Stimulated activated CD8-positive, alpha-beta memory T cell treated with anti-CD3 and anti-CD28 coated beads, Interleukin-4, amount 100 ng/mL, for 48 hours (primary cell): ENCODE measurements around the gene C1orf21.

Source experiments
- DNase-seq: peaks from one replicate; pipeline ENCODE4 v3.0.0-alpha.2; 2020

The C1orf21 gene

DNA sequence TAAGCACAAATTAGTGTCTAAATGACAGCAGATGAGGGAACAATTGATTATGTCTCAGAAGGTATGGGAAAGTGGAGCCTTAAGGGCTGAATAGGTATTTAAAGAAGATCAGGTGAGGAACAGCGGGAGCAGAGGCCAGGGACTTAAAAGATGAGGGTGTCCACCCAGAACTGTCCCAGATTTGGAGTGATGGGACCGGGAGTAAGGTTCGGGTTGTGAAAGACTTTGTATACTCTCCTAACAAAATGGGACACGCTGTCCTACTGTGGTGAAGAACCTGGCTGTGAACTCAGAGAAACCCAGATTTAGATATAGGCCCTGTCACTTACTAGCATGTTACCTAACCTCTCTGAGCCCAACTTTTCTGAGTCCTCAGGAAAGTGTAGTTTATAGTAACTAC is 140.6 kb downstream of the C1orf21 start:
- DNase-seq: no peak

- DNase-seq: no peak
Measured at GRCh38 chr1:184530226-184530625, 143.4 kb downstream of the C1orf21 start.

GRCh38 chr1:184531296-184531695 is 144.5 kb downstream of the C1orf21 start:
- no peak for DNase-seq

DNA sequence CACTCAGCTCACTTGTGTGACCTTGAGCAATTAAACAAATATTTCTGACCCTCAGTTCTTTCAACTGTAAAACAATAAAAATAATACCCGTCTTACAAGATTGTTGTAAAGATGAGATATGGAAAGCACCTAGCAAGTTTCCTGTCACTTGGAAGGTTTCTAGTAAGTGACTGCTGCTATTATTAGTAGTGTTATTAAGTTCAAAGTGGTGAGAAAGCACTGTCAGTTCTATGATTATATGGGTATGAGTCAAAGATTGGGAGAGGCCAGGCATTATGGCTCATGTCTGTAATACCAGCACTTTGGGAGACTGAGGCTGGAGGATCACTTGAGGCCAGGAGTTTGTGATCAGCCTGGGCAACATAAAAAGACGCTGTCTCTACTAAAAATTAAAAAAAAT is 145.4 kb downstream of the C1orf21 start:
- DNase-seq: no peak

- DNase-seq: no peak
Measured at GRCh38 chr1:184533049-184533448, 146.2 kb downstream of the C1orf21 start.

GRCh38 chr1:184533915-184534314 is 147.1 kb downstream of the C1orf21 start:
- no peak for DNase-seq

DNA sequence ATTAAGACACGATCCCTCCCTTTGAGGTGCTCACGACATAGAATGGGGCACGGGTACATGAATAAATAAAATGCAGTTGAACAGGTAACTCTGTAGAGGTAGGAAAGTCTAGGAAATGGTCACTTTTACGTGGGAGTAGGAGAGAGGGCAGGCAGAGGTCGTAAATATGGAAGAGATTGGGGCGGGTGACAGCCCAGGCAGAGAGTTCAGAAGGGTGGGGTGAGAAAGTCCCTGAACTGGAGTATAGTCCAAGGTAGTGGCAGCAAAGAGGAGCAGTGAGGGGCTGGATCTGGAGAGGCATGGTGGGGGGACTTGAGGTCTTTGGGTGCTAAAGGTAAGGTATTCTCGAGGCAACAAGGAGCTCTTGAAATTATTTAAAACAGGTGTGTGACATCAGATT is 147.9 kb downstream of the C1orf21 start:
- no peak for DNase-seq

GRCh38 chr1:184535191-184535970 is 148.6 kb downstream of the C1orf21 start:
- no peak for DNase-seq

- DNase-seq: no peak
Measured at GRCh38 chr1:184536246-184536985, 149.6 kb downstream of the C1orf21 start.

DNA sequence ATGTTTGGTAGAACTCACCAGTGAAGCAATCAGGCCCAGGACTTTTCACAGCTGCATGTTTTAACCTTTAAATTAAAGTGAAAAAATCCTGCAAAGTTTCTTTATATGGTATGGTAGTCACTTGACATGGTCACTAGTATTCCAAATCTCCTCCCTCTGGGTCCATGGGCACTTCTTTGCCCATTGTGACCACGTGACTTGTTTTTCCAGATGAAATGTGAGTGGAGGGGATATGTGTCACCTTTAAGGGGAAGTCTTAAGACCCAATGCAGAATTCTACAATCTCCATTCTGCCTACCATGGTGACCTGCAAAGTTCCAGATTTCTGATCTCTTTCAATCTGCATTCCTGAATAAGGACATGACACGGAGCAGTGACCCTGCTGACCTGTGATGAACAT is 152.8 kb downstream of the C1orf21 start:
- no peak for DNase-seq

GRCh38 chr1:184541537-184542152 is 154.8 kb downstream of the C1orf21 start:
- DNase-seq: no peak

DNA sequence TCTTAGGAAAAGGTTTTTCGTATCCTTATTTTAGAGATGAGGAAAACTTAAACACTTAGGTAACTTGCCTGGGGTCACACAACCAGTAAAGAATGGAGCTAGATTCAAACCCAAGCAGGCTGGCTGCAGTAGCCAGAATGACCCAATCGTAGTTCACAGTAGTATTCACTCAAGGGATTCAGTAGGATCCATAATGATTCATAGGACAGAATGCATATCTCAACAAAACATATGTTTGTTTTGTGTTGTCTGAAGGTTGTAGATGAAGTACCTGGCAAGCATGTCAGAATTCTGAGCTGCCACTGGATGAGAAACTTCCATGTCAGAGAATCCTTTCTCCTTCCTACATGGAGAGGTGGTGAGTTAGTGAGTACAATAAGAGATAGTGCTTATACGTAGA is 155.5 kb downstream of the C1orf21 start:
- DNase-seq: no peak

- no peak for DNase-seq
Measured at GRCh38 chr1:184545601-184546000, 158.8 kb downstream of the C1orf21 start.

- DNase-seq: no peak
Measured at GRCh38 chr1:184552446-184552845, 165.6 kb downstream of the C1orf21 start.

GRCh38 chr1:184553845-184554244 is 167.0 kb downstream of the C1orf21 start:
- no peak for DNase-seq

DNA sequence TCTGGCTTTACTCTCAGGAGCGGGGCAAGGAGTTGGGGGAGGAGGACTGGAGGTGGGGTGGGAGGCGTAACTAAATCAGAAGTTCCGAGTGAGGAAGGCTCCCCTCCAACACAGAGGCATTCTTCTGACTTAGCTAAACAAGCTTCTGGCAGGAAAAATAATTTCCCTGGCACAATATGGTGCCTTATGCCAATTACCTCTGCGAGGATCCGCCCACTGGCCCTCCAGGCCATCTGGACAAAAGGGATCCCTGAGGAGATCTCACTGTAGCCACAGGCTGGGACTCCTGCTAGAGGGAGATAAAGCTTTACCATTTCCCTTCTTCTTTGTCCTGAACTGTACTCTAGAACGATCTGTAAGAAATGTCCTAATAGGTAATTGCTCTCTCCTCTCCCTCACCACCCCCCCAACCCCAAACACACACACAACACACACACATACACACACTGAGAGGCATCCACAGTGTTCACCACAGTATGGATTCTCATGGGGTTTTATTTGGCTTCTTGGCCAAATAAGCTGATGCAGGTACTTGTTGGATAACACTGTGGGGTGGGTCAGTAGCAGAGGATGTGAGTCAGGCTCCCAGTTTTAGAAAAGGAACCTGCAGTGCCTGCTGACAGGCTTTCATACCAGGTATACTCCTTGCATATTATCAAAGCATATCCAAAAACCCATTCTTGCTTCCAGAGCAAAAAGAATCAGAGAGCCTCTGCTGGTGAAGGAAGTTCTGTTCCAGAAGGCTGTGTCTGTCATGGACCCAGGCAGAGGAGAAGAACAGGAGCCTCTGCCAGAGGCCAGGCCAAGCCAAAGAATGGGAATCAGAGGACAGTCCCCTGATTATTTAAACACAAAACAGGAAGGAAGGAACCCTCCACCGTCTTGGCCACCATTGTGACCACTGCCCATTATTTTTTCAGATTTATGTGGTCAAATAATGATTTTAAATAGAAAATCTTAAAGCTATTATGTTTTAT is 169.1 kb downstream of the C1orf21 start:
- DNase-seq: no peak

GRCh38 chr1:184556665-184557064 is 169.8 kb downstream of the C1orf21 start:
- DNase-seq: no peak

GRCh38 chr1:184557423-184558347 is 170.9 kb downstream of the C1orf21 start:
- no peak for DNase-seq

DNA sequence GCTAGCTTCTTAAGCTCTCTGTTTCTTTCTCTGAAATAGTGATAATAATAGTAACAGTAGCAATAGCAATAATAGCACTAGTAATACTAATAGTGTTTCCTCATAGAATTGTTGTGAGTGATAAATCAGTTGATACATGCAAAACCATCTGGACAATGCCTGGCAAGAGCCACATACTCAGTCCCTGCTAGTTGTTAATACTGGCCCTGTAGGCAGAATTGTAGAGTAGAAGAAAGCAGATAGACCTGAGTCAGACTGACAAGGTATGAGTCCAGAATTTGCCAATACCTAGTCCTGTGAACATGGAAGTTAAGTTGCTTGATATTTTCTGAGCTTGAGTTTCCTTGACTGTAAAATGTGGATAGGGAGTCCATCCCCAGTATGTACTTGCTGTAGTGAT is 171.9 kb downstream of the C1orf21 start:
- no peak for DNase-seq

DNA sequence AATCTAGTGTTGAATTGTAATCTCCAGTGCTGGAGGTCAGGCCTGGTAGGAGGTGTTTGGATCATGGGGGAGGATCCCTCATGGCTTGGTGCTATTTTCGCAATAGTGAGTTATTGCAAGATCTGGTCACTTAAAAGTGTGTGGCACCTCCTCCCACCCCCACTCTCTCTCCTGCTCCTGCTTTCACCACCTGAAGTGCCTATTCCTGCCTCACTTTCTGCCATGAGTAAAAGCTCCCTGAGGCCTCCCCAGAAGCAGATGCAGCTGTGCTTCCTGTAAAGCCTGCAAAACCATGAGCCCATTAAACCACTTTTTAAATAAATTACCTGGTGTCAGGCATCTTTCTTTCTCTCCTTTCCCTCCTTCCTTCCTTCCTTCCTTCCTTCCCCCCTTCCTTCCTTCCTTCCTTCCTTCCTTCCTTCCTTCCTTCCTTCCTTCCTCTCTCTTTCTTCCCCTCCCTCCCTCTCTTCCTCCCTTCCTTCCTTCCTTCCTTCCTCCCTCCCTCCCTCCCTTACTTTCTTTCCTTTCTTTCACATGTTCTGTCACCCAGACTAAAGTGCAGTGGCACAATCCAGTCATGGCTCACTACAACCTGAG is 172.4 kb downstream of the C1orf21 start:
- DNase-seq: no peak

GRCh38 chr1:184562806-184563205 is 176.0 kb downstream of the C1orf21 start:
- DNase-seq: no peak
